H9 (cell line): ENCODE data around the gene ARL4D. TPM values are rescaled to one million over a fixed set of nuclear protein-coding genes. Genes with fewer than 3 reads are reported as not detected.

Source experiments
- DNase-seq: peaks from one replicate; pipeline ENCODE4 v3.0.0-alpha.2; 2017
- H2AFZ ChIP-seq: one replicate; pipeline ENCODE4 v1.6.1; 2013; ENCODE audit warnings: mild to moderate bottlenecking, low read length, control low read depth, moderate library complexity
- H2AK5ac ChIP-seq: 2 replicates; pipeline ENCODE4 v1.6.1; 2013; ENCODE audit warnings: low read length, control low read depth, mixed read lengths; ENCODE audit not compliant: insufficient read length
- H2BK120ac ChIP-seq: one replicate; pipeline ENCODE4 v1.6.1; 2013; ENCODE audit warnings: low read depth, mild to moderate bottlenecking, low read length, control low read depth, inconsistent platforms; ENCODE audit not compliant: poor library complexity, severe bottlenecking
- H2BK12ac ChIP-seq: 2 replicates; pipeline ENCODE4 v1.6.1; 2013; ENCODE audit warnings: low read length, control low read depth, mixed read lengths, low read depth; ENCODE audit not compliant: insufficient read length
- H2BK15ac ChIP-seq: 2 replicates; pipeline ENCODE4 v1.6.1; 2013; ENCODE audit warnings: low read depth, low read length, control low read depth
- H2BK20ac ChIP-seq: one replicate; pipeline ENCODE4 v1.6.1; 2013; ENCODE audit warnings: low read depth, mild to moderate bottlenecking, low read length, control low read depth, inconsistent platforms; ENCODE audit not compliant: poor library complexity, severe bottlenecking
- H2BK5ac ChIP-seq: 2 replicates; pipeline ENCODE4 v1.6.1; 2013; ENCODE audit warnings: low read length, control low read depth, mixed read lengths; ENCODE audit not compliant: insufficient read length
- H3K14ac ChIP-seq: 2 replicates; pipeline ENCODE4 v1.6.1; 2013; ENCODE audit warnings: low read length, control low read depth; ENCODE audit not compliant: insufficient read depth
- H3K18ac ChIP-seq: 2 replicates; pipeline ENCODE4 v1.6.1; 2013; ENCODE audit warnings: low read depth, mild to moderate bottlenecking, mixed read lengths, low read length, control low read depth; ENCODE audit not compliant: insufficient read length
- H3K23ac ChIP-seq: 2 replicates; pipeline ENCODE4 v1.6.1; 2013; ENCODE audit warnings: low read length, control low read depth, mixed read lengths, low read depth; ENCODE audit not compliant: insufficient read length
- H3K23me2 ChIP-seq: 2 replicates; pipeline ENCODE4 v1.6.1; 2013; ENCODE audit warnings: low read depth, mild to moderate bottlenecking, mixed read lengths, low read length, control low read depth; ENCODE audit not compliant: insufficient read length, poor library complexity, severe bottlenecking
- H3K27ac ChIP-seq: 2 replicates; pipeline ENCODE4 v1.5.1; 2013; ENCODE audit warnings: low read length, control low read depth, mixed read lengths, low read depth; ENCODE audit not compliant: insufficient read length
- H3K27me3 ChIP-seq: 2 replicates; pipeline ENCODE4 v1.6.1; 2013; ENCODE audit warnings: low read length, control low read depth, inconsistent platforms; ENCODE audit not compliant: insufficient read depth
- H3K4ac ChIP-seq: 2 replicates; pipeline ENCODE4 v1.6.1; 2013; ENCODE audit warnings: low read depth, mild to moderate bottlenecking, control low read depth, inconsistent platforms, low read length, moderate library complexity
- H3K4me1 ChIP-seq: 2 replicates; pipeline ENCODE4 v1.6.1; 2013; ENCODE audit warnings: low read length, control low read depth, inconsistent platforms; ENCODE audit not compliant: insufficient read depth
- H3K4me2 ChIP-seq: 2 replicates; pipeline ENCODE4 v1.6.1; 2013; ENCODE audit warnings: low read length, control low read depth, mixed read lengths; ENCODE audit not compliant: insufficient read length, insufficient read depth
- H3K56ac ChIP-seq: 2 replicates; pipeline ENCODE4 v1.6.1; 2013; ENCODE audit warnings: low read depth, mild to moderate bottlenecking, mixed read lengths, low read length, control low read depth; ENCODE audit not compliant: insufficient read length
- H3K79me1 ChIP-seq: 2 replicates; pipeline ENCODE4 v1.6.1; 2013; ENCODE audit warnings: low read depth, mild to moderate bottlenecking, moderate library complexity, low read length, control low read depth, inconsistent platforms; ENCODE audit not compliant: insufficient read depth, poor library complexity, severe bottlenecking
- H3K79me2 ChIP-seq: 2 replicates; pipeline ENCODE4 v1.6.1; 2013; ENCODE audit warnings: low read length, control low read depth, inconsistent platforms; ENCODE audit not compliant: insufficient read depth
- H3K9ac ChIP-seq: 2 replicates; pipeline ENCODE4 v1.6.1; 2013; ENCODE audit warnings: low read length, control low read depth, mixed read lengths; ENCODE audit not compliant: insufficient read length; ENCODE audit errors: extremely low read depth
- H3K9me3 ChIP-seq: one replicate; pipeline ENCODE4 v1.6.1; 2013; ENCODE audit warnings: low read depth, low read length, inconsistent platforms; ENCODE audit not compliant: control insufficient read depth
- H3T11ph ChIP-seq: one replicate; pipeline ENCODE4 v1.6.1; 2013; ENCODE audit warnings: mild to moderate bottlenecking, low read length, control low read depth, inconsistent platforms
- H4K20me1 ChIP-seq: one replicate; pipeline ENCODE4 v1.6.1; 2013; ENCODE audit not compliant: control insufficient read depth, insufficient read length, insufficient read depth
- H4K5ac ChIP-seq: 2 replicates; pipeline ENCODE4 v1.6.1; 2013; ENCODE audit warnings: low read depth, mild to moderate bottlenecking, mixed read lengths, low read length, control low read depth; ENCODE audit not compliant: insufficient read length
- H4K8ac ChIP-seq: replicated peaks from 2 replicates; pipeline ENCODE4 v1.6.1; 2013; ENCODE audit warnings: low read length, control low read depth, mixed read lengths, low read depth; ENCODE audit not compliant: insufficient read length
- H4K91ac ChIP-seq: 2 replicates; pipeline ENCODE4 v1.6.1; 2013; ENCODE audit warnings: low read depth, mild to moderate bottlenecking, moderate library complexity, mixed read lengths, low read length, control low read depth; ENCODE audit not compliant: insufficient read length
- H3K27ac Mint-ChIP-seq, 3 experiments: 2 replicates in 2 of 3; 3 replicates in 1 of 3; pipeline ENCODE4 v1.8.0; 2020 to 2021; ENCODE audit warnings: mixed read lengths in 3 of 3, mild to moderate bottlenecking in 1 of 3, moderate library complexity in 1 of 3
- H3K27me3 Mint-ChIP-seq: 2 replicates; pipeline ENCODE4 v1.8.0; 2021; ENCODE audit warnings: low read depth, mild to moderate bottlenecking, moderate library complexity, mixed read lengths
- H3K36me3 Mint-ChIP-seq, 3 experiments: 2 replicates in 2 of 3; 3 replicates in 1 of 3; pipeline ENCODE4 v1.8.0; 2020 to 2021; ENCODE audit warnings: low read depth in 3 of 3, mixed read lengths in 3 of 3; ENCODE audit not compliant: insufficient read depth in 1 of 3
- H3K4me1 Mint-ChIP-seq, 2 experiments: 2 replicates each; pipeline ENCODE4 v1.8.0; 2020; ENCODE audit warnings: mixed read lengths in 2 of 2
- H3K4me3 Mint-ChIP-seq, 2 experiments: 2 replicates in 1 of 2; 3 replicates in 1 of 2; pipeline ENCODE4 v1.8.0; 2020 to 2021; ENCODE audit warnings: mild to moderate bottlenecking in 2 of 2, mixed read lengths in 2 of 2, moderate library complexity in 1 of 2
- H3K9me3 Mint-ChIP-seq, 2 experiments: 2 replicates in 1 of 2; 3 replicates in 1 of 2; pipeline ENCODE4 v1.8.0; 2020; ENCODE audit warnings: mild to moderate bottlenecking in 2 of 2, mixed read lengths in 2 of 2, moderate library complexity in 1 of 2
- CTCF ChIP-seq: fragments of 200-600 bp; sonication (generic); conservative IDR thresholded peaks from 3 replicates; pipeline ENCODE4 v1.8.0; 2021; ENCODE audit warnings: antibody characterized with exemption, mild to moderate bottlenecking
- WGBS: extraction: QIAGEN DNeasy Blood & Tissue Kit; methylation state at CpG from one replicate; pipeline ENCODE4 v1.1.7; 2013; ENCODE audit warnings: missing lambda C conversion rate, low lambda C conversion rate, mixed read lengths; ENCODE audit not compliant: insufficient read length; ENCODE audit errors: extremely low coverage; 5-methylcytosine and 5-hydroxymethylcytosine counted together
- total RNA-seq: library from RNA; stranded (reverse); gene quantifications from 2 replicates; pipeline ENCODE4 v1.2.1, GENCODE V29; 2021

The ARL4D gene
- total RNA-seq, 1 experiment from 2014 or later: 6.2 TPM

- Histone ChIP-seq H3K4ac (no peak overlapping the region), H2BK5ac (no peak overlapping the region), H3K23me2 (peaks cover 17% of the 10 kb centered on the region), H3K9me3 (no peaks in the 10 kb centered on the region), H2BK15ac (no peak overlapping the region), H3T11ph (no peak overlapping the region), H3K4me1 (no peaks in the 10 kb centered on the region; the same call in 1 of the 2 replicates), H4K91ac (no peak overlapping the region), H3K23ac (no peak overlapping the region), H4K20me1 (no peaks in the 10 kb centered on the region), H2BK120ac (no peak overlapping the region), H3K4me2 (peak overlapping the region; percentile 92), H3K9ac (peak overlapping the region; percentile 20), H2AK5ac (no peak overlapping the region), H3K79me2 (no peaks in the 10 kb centered on the region), H3K27me3 (no peaks in the 10 kb centered on the region), H2AFZ (peak overlapping the region; percentile 72), H4K5ac (no peak overlapping the region), H3K14ac (no peak overlapping the region), H3K18ac (no peak overlapping the region), H3K56ac (no peak overlapping the region), H2BK12ac (no peak overlapping the region), H4K8ac (no peak overlapping the region), H3K27ac (no peak overlapping the region), H2BK20ac (no peak overlapping the region), H3K79me1 (no peaks in the 10 kb centered on the region)
- H3K4me1 Mint-ChIP-seq: peaks cover 15 to 16% of the 10 kb centered on the region in 2 experiments
- H3K9me3 Mint-ChIP-seq: no peaks in the 10 kb centered on the region
- peaks cover 3% of the 10 kb centered on the region for H3K27me3 Mint-ChIP-seq
- H3K4me3 Mint-ChIP-seq: peak overlapping the region; percentile 76 to 87
- peak; percentile 78 for DNase-seq
- H3K27ac Mint-ChIP-seq: peak overlapping the region; percentile 1 to 86 (median 28); a peak in 3 of 7 replicates
- no peaks in the 10 kb centered on the region for H3K36me3 Mint-ChIP-seq
- TF ChIP-seq CTCF: peak; percentile 91
- no CpG with 5 or more reads among the region's 33 CpGs for WGBS
Measured at GRCh38 chr17:43389046-43389947, 9.5 kb upstream of the ARL4D start.
